Thymus (tissue), 11 donors: ENCODE results near the gene GDE1. TPM values are rescaled to one million over a fixed set of nuclear protein-coding genes. Genes with fewer than 3 reads are reported as not detected.

Experiments
- DNase-seq, 9 donors: peaks; one replicate each; pipeline ENCODE4 v3.0.0-alpha.2; 2013; ENCODE audit warnings: low spot score in 9 of 9, low read depth in 6 of 9, missing footprints in 1 of 9
- H3K27ac ChIP-seq, 2 donors: one replicate each; pipeline ENCODE4 v1.5.1; 2013; ENCODE audit warnings: control low read depth in 1 of 2, low read depth in 1 of 2, low read length in 1 of 2, mild to moderate bottlenecking in 1 of 2, moderate library complexity in 1 of 2
- H3K27me3 ChIP-seq, 2 donors: one replicate each; pipeline ENCODE4 v1.5.1; 2013; ENCODE audit warnings: low read length in 1 of 2; ENCODE audit not compliant: control insufficient read depth in 2 of 2, insufficient read depth in 1 of 2
- H3K36me3 ChIP-seq, 2 donors: one replicate each; pipeline ENCODE4 v1.5.1; 2013; ENCODE audit warnings: low read length in 1 of 2, mild to moderate bottlenecking in 1 of 2, moderate library complexity in 1 of 2; ENCODE audit not compliant: control insufficient read depth in 2 of 2, insufficient read depth in 2 of 2
- H3K4me1 ChIP-seq, 2 donors: one replicate each; pipeline ENCODE4 v1.5.1; 2013; ENCODE audit warnings: low read length in 2 of 2; ENCODE audit not compliant: control insufficient read depth in 2 of 2, insufficient read depth in 2 of 2
- H3K4me3 ChIP-seq, 2 donors: one replicate each; pipeline ENCODE4 v1.5.1; 2013; ENCODE audit warnings: low read length in 2 of 2, control low read depth in 1 of 2, mild to moderate bottlenecking in 1 of 2
- H3K9me3 ChIP-seq, 2 donors: one replicate each; pipeline ENCODE4 v1.5.1; 2013; ENCODE audit warnings: low read length in 1 of 2, mild to moderate bottlenecking in 1 of 2; ENCODE audit not compliant: control insufficient read depth in 2 of 2, insufficient read depth in 1 of 2
- WGBS: extraction: QIAGEN DNeasy Blood & Tissue Kit; methylation state at CpG from one replicate; pipeline ENCODE4 v1.1.7; 2013; 5-methylcytosine and 5-hydroxymethylcytosine counted together
- polyA plus RNA-seq: library from polyadenylated mRNA; stranded (reverse); fragments of 200-250 nt; gene quantifications from one replicate; pipeline ENCODE4 v1.2.3, GENCODE V29; 2013
- total RNA-seq: library from RNA; stranded (reverse); fragments of 120-200 nt; gene quantifications from one replicate; pipeline ENCODE4 v1.2.4, GENCODE V29; 2013
- donor health status: healthy.

The GDE1 gene
- total and polyA plus RNA-seq, 2 donors, result 19.7 to 26.0 TPM

GRCh38 chr16:19527161-19527560 is 5.3 kb upstream of the GDE1 start:
- DNase-seq, result no peak
- H3K27ac ChIP-seq, result no peak overlapping the region
- 99% methylated on average over 1 of the region's 1 CpG for WGBS
- peaks cover 3 to 12% of the 10 kb centered on the region in 2 donors for H3K36me3 ChIP-seq
- no peaks in the 10 kb centered on the region for H3K9me3 ChIP-seq
- no peak overlapping the region for H3K4me3 ChIP-seq
- H3K4me1 ChIP-seq, result peaks cover 8% of the 10 kb centered on the region in 2 donors
- no peaks in the 10 kb centered on the region for H3K27me3 ChIP-seq

GRCh38 chr16:19525385-19525723 is 3.5 kb upstream of the GDE1 start:
- H3K27ac ChIP-seq, result no peak overlapping the region
- DNase-seq, result no peak
- H3K4me1 ChIP-seq, result peaks cover 13 to 15% of the 10 kb centered on the region in 2 donors
- H3K36me3 ChIP-seq, result peaks cover 3 to 11% of the 10 kb centered on the region in 2 donors
- no peaks in the 10 kb centered on the region for H3K27me3 ChIP-seq
- WGBS, result 97% methylated on average over 2 of the region's 2 CpGs
- H3K9me3 ChIP-seq, result no peaks in the 10 kb centered on the region
- peak overlapping the region; percentile 87 to 97 for H3K4me3 ChIP-seq

- H3K4me1 ChIP-seq, result peaks cover 13 to 16% of the 10 kb centered on the region in 2 donors
- H3K27ac ChIP-seq, result peak overlapping the region; percentile 71 to 76
- H3K36me3 ChIP-seq, result peaks cover 1 to 11% of the 10 kb centered on the region in 2 donors
- peak in 5 of 9 donors; percentile 2 to 47 (median 19) for DNase-seq
- peak overlapping the region; percentile 87 to 97 for H3K4me3 ChIP-seq
- no peaks in the 10 kb centered on the region for H3K9me3 ChIP-seq
- no peaks in the 10 kb centered on the region for H3K27me3 ChIP-seq
- WGBS, result 5% methylated on average over 19 of the region's 19 CpGs
Observed at GRCh38 chr16:19524616-19525384, 2.9 kb upstream of the GDE1 start.

GRCh38 chr16:19524356-19524615 is 2.4 kb upstream of the GDE1 start:
- Histone ChIP-seq H3K27me3 (no peaks in the 10 kb centered on the region), H3K27ac (peak overlapping the region; percentile 71 to 76), H3K4me3 (peak overlapping the region; percentile 87 to 97), H3K4me1 (peaks cover 13 to 16% of the 10 kb centered on the region in 2 donors), H3K9me3 (no peaks in the 10 kb centered on the region), H3K36me3 (peaks cover 0 to 11% of the 10 kb centered on the region in 2 donors)
- WGBS, result under 1% methylated on average over 11 of the region's 11 CpGs
- peak in 1 of 9 donors; percentile 17 for DNase-seq

- H3K9me3 ChIP-seq, result no peaks in the 10 kb centered on the region
- WGBS, result 2% methylated on average over 51 of the region's 51 CpGs
- H3K27me3 ChIP-seq, result no peaks in the 10 kb centered on the region
- peaks cover 0 to 8% of the 10 kb centered on the region in 2 donors for H3K36me3 ChIP-seq
- peak within 1 kb of the TSS; percentile 87 to 97 for H3K4me3 ChIP-seq
- H3K27ac ChIP-seq, result peak within 1 kb of the TSS; percentile 71 to 76
- peaks cover 13 to 16% of the 10 kb centered on the region in 2 donors for H3K4me1 ChIP-seq
- DNase-seq, result peak; percentile 81 to 97 (median 92)
Observed at GRCh38 chr16:19523559-19524355, 1.9 kb upstream of the GDE1 start, which contains the start of gene CCP110. Gene CCP110 (plus strand): TSS chr16:19523942. CDS start chr16:19527882, 3,940 bp downstream.

GRCh38 chr16:19523184-19523558 is 1.3 kb upstream of the GDE1 start:
- WGBS, result 83% methylated on average over 18 of the region's 18 CpGs
- H3K9me3 ChIP-seq, result no peaks in the 10 kb centered on the region
- H3K27me3 ChIP-seq, result no peaks in the 10 kb centered on the region
- H3K4me3 ChIP-seq, result no peak overlapping the region
- H3K4me1 ChIP-seq, result peaks cover 13 to 16% of the 10 kb centered on the region in 2 donors
- peaks cover 0 to 2% of the 10 kb centered on the region in 2 donors for H3K36me3 ChIP-seq
- DNase-seq, result peak in 1 of 9 donors; percentile 4
- no peak overlapping the region for H3K27ac ChIP-seq

GRCh38 chr16:19522760-19523159 is 862 bp upstream of the GDE1 start:
- no peaks in the 10 kb centered on the region for H3K36me3 ChIP-seq
- no peak overlapping the region for H3K4me3 ChIP-seq
- no peaks in the 10 kb centered on the region for H3K27me3 ChIP-seq
- DNase-seq, result no peak
- 98% methylated on average over 2 of the region's 2 CpGs for WGBS
- peaks cover 13 to 16% of the 10 kb centered on the region in 2 donors for H3K4me1 ChIP-seq
- no peak overlapping the region for H3K27ac ChIP-seq
- no peaks in the 10 kb centered on the region for H3K9me3 ChIP-seq

- 63% methylated on average over 5 of the region's 5 CpGs for WGBS
- no peaks in the 10 kb centered on the region for H3K27me3 ChIP-seq
- H3K4me3 ChIP-seq, result peak overlapping the region in 1 of 2 donors; percentile 88
- H3K27ac ChIP-seq, result peak overlapping the region in 1 of 2 donors; percentile 87
- H3K9me3 ChIP-seq, result no peaks in the 10 kb centered on the region
- H3K36me3 ChIP-seq, result no peaks in the 10 kb centered on the region
- peaks cover 13 to 16% of the 10 kb centered on the region in 2 donors for H3K4me1 ChIP-seq
- peak in 1 of 9 donors; percentile 8 for DNase-seq
Observed at GRCh38 chr16:19522397-19522732, 467 bp upstream of the GDE1 start.

- Histone ChIP-seq H3K27me3 (no peaks in the 10 kb centered on the region), H3K27ac (no peak overlapping the region), H3K4me3 (peak overlapping the region; percentile 85 to 88), H3K4me1 (peaks cover 13 to 16% of the 10 kb centered on the region in 2 donors), H3K9me3 (no peaks in the 10 kb centered on the region), H3K36me3 (peaks cover 4% of the 10 kb centered on the region in 2 donors)
- 6% methylated on average over 8 of the region's 8 CpGs for WGBS
- DNase-seq, result peak in 2 of 9 donors; percentile 9 to 19
Observed at GRCh38 chr16:19520861-19521331, 1.0 kb downstream of the GDE1 start.
